Measurements from ENCODE around the gene HNRNPUL2.
"Not testable (repeated sequence)": the region's sequence is repeated elsewhere in the genome, so short reads cannot be mapped to it uniquely, and the experiment has no call there.

Gene HNRNPUL2

DNA sequence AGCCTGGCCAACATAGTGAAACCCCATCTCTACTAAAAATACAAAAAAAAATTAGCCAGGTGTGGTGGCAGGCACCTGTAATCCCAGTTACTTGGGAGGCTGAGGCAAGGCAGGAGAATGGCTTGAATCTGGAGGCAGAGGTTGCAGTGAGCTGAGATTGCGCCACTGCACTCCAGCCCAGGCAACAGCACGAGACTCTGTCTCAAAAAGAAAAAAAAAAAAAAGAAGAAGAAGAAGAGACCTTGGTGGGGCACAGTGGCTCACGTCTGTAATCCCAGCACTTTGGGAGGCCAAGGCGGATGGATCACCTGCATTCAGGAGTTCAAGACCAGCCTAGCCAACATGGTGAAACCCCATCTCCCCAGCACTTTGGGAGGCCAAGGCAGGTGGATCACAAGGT lies 23.3 kb downstream of the HNRNPUL2 start:
- not testable (repeated sequence) for DNase-seq (ENCODE audit: low spot score)

GRCh38 chr11:62702246-62702645 lies 25.0 kb downstream of the HNRNPUL2 start:
- DNase-seq (ENCODE audit: low spot score) = no peak

GRCh38 chr11:62694455-62695167 lies 32.6 kb downstream of the HNRNPUL2 start:
- DNase-seq (ENCODE audit: low spot score) = peak; percentile 64

DNA sequence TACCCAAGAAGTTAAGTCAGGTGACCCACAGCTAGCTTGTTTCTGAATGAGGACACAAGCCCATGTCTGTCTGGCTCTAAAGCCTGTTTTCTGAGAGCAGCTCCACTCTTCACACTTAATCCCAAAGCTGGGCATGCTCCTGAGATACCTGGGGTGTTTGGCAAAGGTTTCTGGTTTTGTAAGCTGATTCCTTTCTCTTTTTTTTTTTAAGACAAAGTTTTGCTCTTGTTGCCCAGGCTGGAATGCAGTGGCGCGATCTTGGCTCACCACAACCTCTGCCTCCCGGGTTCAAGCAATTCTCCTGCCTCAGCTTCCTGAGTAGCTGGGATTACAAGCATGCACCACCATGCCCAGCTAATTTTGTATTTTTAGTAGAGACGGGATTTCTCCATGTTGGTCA lies 33.6 kb downstream of the HNRNPUL2 start:
- DNase-seq (ENCODE audit: low spot score) = not testable (repeated sequence)

DNA sequence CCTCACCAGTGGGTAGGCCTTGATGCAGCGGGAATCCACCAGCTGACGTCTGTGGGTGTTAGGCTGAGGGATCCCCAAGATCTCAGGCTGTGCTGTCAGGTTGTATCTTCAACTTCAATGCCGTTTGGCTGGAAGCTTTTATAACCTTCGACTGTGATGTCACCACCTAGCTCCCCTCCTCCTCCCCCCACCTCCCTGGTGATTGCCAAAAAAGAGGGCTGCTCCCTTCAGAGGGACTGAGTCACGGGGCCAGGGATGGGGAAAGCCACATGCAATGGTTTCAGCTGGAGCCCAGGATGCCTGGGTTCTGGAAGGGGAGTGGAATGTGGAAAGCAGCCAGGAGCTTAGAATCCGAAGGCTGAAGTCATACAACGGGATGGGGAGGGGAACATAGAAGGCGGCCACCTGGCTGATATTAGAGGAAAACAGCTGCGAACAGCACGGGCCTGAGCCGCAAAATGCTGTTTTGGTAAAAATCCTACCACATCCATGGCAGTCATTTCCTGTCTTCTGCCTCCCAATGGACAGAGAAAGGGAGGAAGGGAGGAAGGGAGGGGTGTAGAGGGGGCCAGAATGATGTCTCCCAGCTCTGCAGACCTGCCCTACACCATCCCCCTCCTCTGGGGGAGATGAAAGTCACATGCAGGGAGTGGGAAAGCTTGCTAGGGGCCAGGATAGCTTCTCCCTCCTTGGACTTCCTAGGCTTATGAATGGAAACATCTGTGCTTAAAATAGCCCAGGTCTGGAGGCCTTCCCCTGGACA lies 37.7 kb downstream of the HNRNPUL2 start, which contains the start of gene LRRN4CL:
Gene LRRN4CL, minus strand, starts transcription at position 110 of the 763 bp plus-strand sequence. CDS start 1,022 bp downstream, outside the sequence.
- DNase-seq (ENCODE audit: low spot score) = peak; percentile 73

DNA sequence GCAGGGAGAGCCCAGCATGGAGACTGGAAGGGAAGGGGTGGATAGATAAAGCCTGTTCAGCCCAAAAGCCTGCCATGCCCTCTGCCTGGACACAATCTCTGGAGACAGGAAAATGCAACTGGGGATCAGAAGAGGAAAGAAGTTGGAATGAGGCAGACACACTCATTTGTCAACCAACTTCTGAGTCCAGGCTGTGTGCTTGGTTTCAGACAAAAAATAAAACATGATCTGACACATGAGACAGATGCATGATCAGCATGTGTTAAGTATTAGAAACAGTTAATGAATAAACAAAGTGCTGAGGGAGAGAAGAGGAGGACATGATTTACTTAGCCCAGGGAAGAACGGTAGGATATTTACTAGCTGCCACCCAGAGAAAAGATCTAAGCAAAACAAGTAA lies 38.8 kb downstream of the HNRNPUL2 start:
- no peak for DNase-seq (ENCODE audit: low spot score)

GRCh38 chr11:62687508-62688396 lies 39.5 kb downstream of the HNRNPUL2 start:
- no peak for DNase-seq (ENCODE audit: low spot score)

GRCh38 chr11:62682518-62682917 lies 44.7 kb downstream of the HNRNPUL2 start:
- no peak for DNase-seq (ENCODE audit: low spot score)

GRCh38 chr11:62680825-62681240 lies 46.4 kb downstream of the HNRNPUL2 start:
- no peak for DNase-seq (ENCODE audit: low spot score)

DNA sequence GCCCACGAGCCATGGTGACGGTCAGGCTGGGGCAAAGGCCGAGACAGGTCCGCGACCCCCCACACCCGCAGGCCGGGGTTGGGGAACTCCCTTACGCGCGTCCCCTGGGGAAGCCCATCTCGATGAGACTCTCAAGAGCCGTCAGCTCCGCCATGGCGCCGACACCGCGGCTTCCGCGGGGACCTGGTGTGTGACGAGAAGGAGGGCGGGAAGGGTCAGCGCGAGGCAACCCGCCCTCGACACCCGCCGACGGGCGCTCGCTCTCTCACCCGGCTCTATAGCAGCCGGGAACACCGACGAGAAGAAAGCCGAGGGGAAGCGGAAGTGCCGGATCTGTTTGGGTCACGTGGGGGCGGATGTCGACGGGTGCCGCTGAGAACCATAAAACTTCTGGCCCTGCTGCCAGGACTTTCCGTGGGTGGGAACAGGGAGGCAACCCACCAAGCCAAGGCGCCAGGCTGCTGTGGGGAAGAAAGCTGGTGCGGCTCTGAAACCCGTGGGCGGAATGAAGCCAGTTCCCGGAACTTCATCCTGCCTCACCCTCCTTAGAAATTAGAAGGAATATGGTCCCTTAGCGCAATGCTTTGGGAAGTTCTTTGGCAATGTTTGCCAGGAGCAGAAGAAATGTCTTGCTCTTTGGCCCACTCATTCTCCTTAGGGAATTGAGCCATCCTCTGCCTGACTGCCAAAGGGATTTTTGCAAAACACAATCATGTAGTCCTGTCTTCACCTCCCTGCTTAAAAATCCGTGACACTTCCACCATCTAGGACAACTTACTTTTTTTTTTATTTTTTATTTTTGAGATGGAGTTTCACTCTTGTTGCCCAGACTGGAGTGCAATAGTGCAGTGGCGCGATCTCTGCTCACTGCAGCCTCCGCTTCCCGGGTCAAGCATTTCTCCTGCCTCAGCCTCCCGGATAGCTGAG lies 48.2 kb downstream of the HNRNPUL2 start, which contains the start of gene UBXN1:
Gene UBXN1, minus strand, starts transcription at position 304 of the 927 bp plus-strand sequence. Its CDS starts 150 bp downstream, at position 154.
- DNase-seq (ENCODE audit: low spot score) = peak; percentile 89

- DNase-seq (ENCODE audit: low spot score) = no peak
These were observed 48.9 kb downstream of the HNRNPUL2 start for GRCh38 chr11:62678433-62678769.

DNA sequence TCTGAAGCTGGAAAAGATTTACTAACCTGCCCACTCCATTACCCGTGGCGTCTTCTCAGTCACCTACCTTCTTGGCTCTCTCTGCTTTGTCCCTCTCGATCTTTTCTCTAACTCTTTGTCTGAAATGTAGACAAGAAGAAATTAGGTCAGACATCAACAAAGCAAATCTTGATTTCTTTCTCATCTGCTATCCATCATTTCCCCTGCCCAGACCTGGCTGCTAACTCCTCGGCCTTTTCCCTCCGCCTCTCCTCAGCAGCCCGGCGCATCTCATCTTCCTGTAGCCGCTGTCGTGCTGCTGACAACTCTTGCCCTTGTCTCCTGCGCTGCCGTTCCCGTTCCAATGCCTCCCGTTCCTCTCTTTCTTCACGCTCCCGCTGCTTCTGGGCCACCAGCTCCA lies 49.5 kb downstream of the HNRNPUL2 start:
- DNase-seq (ENCODE audit: low spot score) = no peak

DNA sequence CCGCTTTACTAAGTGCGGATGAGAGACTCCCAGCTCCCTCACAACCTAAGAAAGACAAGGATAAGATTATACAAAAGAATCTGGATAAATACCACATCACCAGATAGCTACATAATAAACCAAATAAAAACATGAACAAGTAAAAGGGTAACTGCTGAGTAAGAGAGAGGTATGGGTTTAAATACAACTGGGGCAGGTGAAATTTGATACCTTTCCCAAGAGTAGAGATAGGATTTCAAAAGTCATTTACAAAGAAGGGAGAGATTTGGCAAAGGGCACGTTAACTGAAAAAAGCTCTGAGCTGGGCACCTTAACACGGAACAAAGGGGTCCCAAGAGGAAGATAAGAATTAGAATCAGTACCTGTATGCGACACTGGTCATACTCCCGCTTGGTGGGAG lies 50.1 kb downstream of the HNRNPUL2 start:
- no peak for DNase-seq (ENCODE audit: low spot score)

DNA sequence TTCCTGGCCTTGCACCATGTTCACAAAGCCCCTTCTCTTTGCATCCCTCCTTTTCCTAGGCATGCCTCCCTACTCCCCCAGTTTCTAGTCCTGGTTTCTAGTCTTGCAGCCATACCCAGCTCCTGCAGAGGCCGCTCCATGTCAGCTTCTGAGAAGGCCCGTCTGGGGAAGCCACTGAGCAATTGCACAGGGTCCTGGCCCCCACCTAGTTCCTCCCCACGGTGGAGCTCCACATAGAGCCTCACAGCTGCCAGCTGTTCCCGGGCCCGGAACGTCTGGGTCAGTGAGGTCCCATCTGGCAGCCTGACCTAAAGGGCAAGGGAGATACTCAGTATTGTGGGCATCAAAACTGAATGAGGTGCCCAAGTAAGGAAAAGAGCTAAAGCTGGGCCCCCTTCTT lies 50.6 kb downstream of the HNRNPUL2 start:
- no peak for DNase-seq (ENCODE audit: low spot score)

DNA sequence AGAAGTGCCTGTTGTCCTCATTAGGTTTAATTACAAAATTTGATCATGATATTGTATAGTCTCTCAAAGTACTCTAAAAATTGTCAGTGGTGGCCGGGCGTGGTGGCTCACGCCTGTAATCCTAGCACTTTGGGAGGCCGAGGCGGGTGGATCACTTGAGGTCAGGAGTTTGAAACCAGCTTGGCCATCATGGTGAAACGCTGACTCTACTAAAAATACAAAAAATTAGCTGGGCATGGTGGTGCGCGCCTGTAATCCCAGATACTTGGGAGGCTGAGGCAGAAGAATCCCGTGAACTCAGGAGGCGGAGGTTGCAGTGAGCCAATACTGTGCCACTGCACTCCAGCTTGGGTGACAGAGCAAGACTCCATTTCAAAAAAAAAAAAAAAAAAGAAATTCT lies 51.8 kb downstream of the HNRNPUL2 start:
- DNase-seq (ENCODE audit: low spot score) = not testable (repeated sequence)

GRCh38 chr11:62673196-62673525 lies 54.1 kb downstream of the HNRNPUL2 start:
- no peak for DNase-seq (ENCODE audit: low spot score)

GRCh38 chr11:62671608-62672389 lies 55.5 kb downstream of the HNRNPUL2 start, which contains the start of the genes LBHD1 and UQCC3:
TSS of gene LBHD1 (minus strand) at chr11:62672267. CDS start at chr11:62670031, 2,236 bp downstream.
TSS of gene UQCC3 (plus strand) at chr11:62671673. CDS start at chr11:62671746, 73 bp downstream.
- peak; percentile 87 for DNase-seq (ENCODE audit: low spot score)

GRCh38 chr11:62671236-62671607 lies 56.0 kb downstream of the HNRNPUL2 start:
- no peak for DNase-seq (ENCODE audit: low spot score)

DNA sequence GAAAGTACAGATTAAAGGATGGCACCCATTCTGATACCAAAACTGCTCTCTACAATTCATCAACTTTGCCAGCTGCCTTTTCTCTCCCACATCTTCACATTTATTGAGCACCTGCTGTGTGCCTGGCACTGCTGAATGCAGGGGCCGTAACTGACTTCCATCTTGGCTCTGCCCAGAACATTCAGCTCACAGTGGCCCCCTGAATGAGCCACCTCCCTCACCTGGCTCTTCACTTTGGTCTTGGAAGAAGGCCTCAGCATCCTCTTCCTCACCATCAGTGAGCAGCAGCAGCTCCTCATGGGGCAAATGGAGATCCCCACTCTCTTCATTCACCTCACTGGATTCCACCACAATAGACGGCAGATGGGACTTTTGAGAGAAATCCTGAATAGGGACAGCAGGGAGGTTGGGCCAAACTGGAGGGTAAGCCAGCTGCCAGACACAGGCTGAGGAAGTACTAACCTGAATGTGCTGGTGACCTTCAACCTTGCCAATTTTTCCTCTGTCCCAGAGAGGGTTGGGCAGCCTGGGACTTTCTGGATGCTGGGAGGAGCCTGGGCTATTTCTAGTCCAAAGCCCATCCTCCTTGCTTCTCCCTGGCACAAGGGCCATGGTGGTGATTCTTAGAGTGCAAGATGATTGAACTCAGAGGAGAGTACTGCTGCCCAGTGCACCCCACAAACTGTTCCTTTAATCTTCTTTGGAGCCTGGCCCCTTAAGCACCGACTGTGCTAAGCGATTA lies 57.7 kb downstream of the HNRNPUL2 start:
- DNase-seq (ENCODE audit: low spot score) = no peak

DNA sequence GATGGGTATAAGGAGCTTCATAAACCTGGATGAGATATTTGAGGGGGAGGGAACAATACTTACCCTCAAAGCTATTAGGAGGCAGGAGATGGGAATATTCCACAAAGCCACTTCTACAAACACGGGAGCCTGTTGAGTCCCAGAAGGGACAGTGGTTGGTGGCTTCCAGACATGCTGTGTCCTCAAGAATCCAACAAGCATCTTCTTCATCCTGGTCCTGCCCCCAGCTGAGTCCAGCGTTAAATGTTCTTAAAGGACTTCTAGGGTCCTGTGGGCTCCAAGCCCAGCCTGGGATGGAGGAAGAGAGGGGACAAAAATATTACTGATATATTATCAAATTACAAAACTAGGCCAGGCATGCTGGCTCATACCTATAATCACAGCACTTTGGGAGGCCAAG lies 59.8 kb downstream of the HNRNPUL2 start:
- DNase-seq (ENCODE audit: low spot score) = no peak

Measured in putamen (tissue), 1 donor.